ENCODE data around the gene SKOR1. TPM values are rescaled to one million over a fixed set of nuclear protein-coding genes. Genes with fewer than 3 reads are reported as not detected.

SKOR1 gene
- total and polyA plus RNA-seq, 2 of the 8 experiments (the other 6 are each of a cell fraction or from before 2014, with no cell fraction given) = 0.03 to 0.11 TPM

- Histone ChIP-seq H2AFZ (ENCODE audit: low read length) (no peak overlapping the region), H3K27me3 (replicated peaks in 1 of 4; ENCODE audit: control insufficient read depth in 3 of 4, extremely low read depth in 1 of 4, insufficient read depth in 3 of 4, low read length in 3 of 4) (peaks cover 52 to 81% (median 74%) of the 10 kb centered on the region in 4 experiments), H3K79me1 (ENCODE audit: low read depth, low read length) (no peaks in the 10 kb centered on the region), H3K9ac (replicated peaks in 1 of 4; ENCODE audit: extremely low read depth in 1 of 4, low read depth in 3 of 4, low read length in 3 of 4) (no peak overlapping the region), H3K4ac (replicated peaks; ENCODE audit: insufficient read length, low read depth, low read length) (no peak overlapping the region), H4K20me1 (replicated peaks in 1 of 2; ENCODE audit: control insufficient read depth in 1 of 2, insufficient read depth in 2 of 2, low read length in 2 of 2) (peaks cover 0 to 7% of the 10 kb centered on the region in 2 experiments), H3K4me1 (replicated peaks in 1 of 4; ENCODE audit: control insufficient read depth in 3 of 4, insufficient read depth in 4 of 4, low read length in 3 of 4) (peaks cover 15 to 27% (median 21%) of the 10 kb centered on the region in 4 experiments; a peak in 6 of 7 replicates), H3K23ac (ENCODE audit: insufficient read length) (no peak overlapping the region), H2BK15ac (ENCODE audit: low read length) (no peak overlapping the region), H3K14ac (ENCODE audit: insufficient read length) (no peak overlapping the region), H4K5ac (ENCODE audit: insufficient read length, low read depth, low read length) (no peak overlapping the region), H2BK12ac (ENCODE audit: low read depth, low read length) (no peak overlapping the region), H4K91ac (replicated peaks; ENCODE audit: insufficient read length, low read length) (no peak overlapping the region), H4K8ac (ENCODE audit: extremely low read depth, insufficient read depth, low read length) (no peak overlapping the region), H3K79me2 (ENCODE audit: control insufficient read depth in 1 of 2, insufficient read depth in 2 of 2, low read length in 2 of 2) (no peaks in the 10 kb centered on the region), H3K18ac (ENCODE audit: extremely low read depth, low read length) (no peak overlapping the region), H2BK20ac (ENCODE audit: low read length) (peak overlapping the region; percentile 40; the same call in 1 of the 2 replicates), H2BK120ac (replicated peaks; ENCODE audit: low read depth, low read length) (no peak overlapping the region), H3K36me3 (ENCODE audit: control insufficient read depth in 2 of 4, insufficient read depth in 4 of 4, low read length in 3 of 4) (no peaks in the 10 kb centered on the region), H2AK5ac (ENCODE audit: low read depth, low read length) (no peak overlapping the region), H2BK5ac (ENCODE audit: low read depth, low read length) (no peak overlapping the region), H3K9me3 (ENCODE audit: insufficient read depth in 2 of 2, low read depth in 1 of 2, low read length in 1 of 2) (no peaks in the 10 kb centered on the region), H3K4me3 (ENCODE audit: extremely low read depth in 1 of 4, insufficient read depth in 2 of 4, low read depth in 3 of 4, low read length in 4 of 4) (peak overlapping the region in 3 of 4 experiments; percentile 39 to 63 (median 52); a peak in 6 of 8 replicates), H3K27ac (ENCODE audit: low read depth, low read length) (no peak overlapping the region), H3K23me2 (ENCODE audit: low read depth, low read length) (peaks cover 30% of the 10 kb centered on the region), H3K4me2 (ENCODE audit: insufficient read depth in 1 of 2, low read depth in 2 of 2, low read length in 2 of 2) (peak overlapping the region; percentile 46 to 85; a peak in 3 of 4 replicates), H3K56ac (replicated peaks; ENCODE audit: insufficient read length, low read depth, low read length) (no peak overlapping the region)
- TF ChIP-seq RAD21 (IDR thresholded peaks at IDR 0.05 in 1 of 2, conservative IDR thresholded peaks at IDR 0.05 in 1 of 2; ENCODE audit: low read depth in 2 of 2, low read length in 2 of 2) = peak; percentile 78 to 83
- TF ChIP-seq TEAD4 (IDR thresholded peaks at IDR 0.05; ENCODE audit: low read depth, low read length) = no peak
- TF ChIP-seq YY1 (IDR thresholded peaks at IDR 0.05; ENCODE audit: low read depth, low read length) = no peak
- peak; percentile 58 to 63 (median 60) for TF ChIP-seq CTCF (IDR thresholded peaks at IDR 0.05; ENCODE audit: control extremely low read depth in 1 of 3, insufficient read depth in 1 of 3, low read depth in 1 of 3, low read length in 3 of 3)
- no peak for TF ChIP-seq TBP (IDR thresholded peaks at IDR 0.05; ENCODE audit: low read depth, low read length)
- TF ChIP-seq CEBPB (IDR thresholded peaks at IDR 0.05; ENCODE audit: low read depth, low read length) = no peak
- 27% methylated on average over 8 of the region's 8 CpGs; no CpG with 5 or more reads in 1 of the 2 experiments for WGBS, 2 experiments (ENCODE audit: extremely low coverage in 1 of 2, insufficient coverage in 1 of 2, insufficient read length in 1 of 2, insufficient replicate concordance in 2 of 2, low coverage in 1 of 2, low lambda C conversion rate in 2 of 2, missing lambda C conversion rate in 1 of 2)
- CTCF ChIA-PET (ENCODE audit: partially characterized antibody) = interaction anchor here (1.0 to 3.7 kb wide), 11 partner anchors 9 to 540 kb away, joined by 3 to 12 read pairs (median 4); partner anchors contain the start of genes PIAS1 and SKOR1
- FAIRE-seq = no peak
- POLR2A ChIA-PET (ENCODE audit: partially characterized antibody) = interaction anchor here (1.2 to 1.3 kb wide), 2 partner anchors 14 to 16 kb away, joined by 3 to 5 read pairs; no protein-coding TSS in a partner anchor
- peak in 1 of 2 experiments; percentile 77 for DNase-seq (ENCODE audit: low read depth in 1 of 2, low spot score in 2 of 2)
Measured at GRCh38 chr15:67836477-67836876, 11.2 kb downstream of the SKOR1 start.
